ENCODE results near the gene IL1R2. TPM values are rescaled to one million over a fixed set of nuclear protein-coding genes. Genes with fewer than 3 reads are reported as not detected.

The IL1R2 gene
- total RNA-seq, 1 experiment from 2014 or later: not detected

GRCh38 chr2:102009557-102009956, 17.8 kb downstream of the IL1R2 start:
- Histone ChIP-seq H3K4me3 (ENCODE audit: low read depth, low read length, poor library complexity, severe bottlenecking) (no peak overlapping the region), H3K27me3 (replicated peaks; ENCODE audit: insufficient read depth, low read depth, low read length, poor library complexity) (no peaks in the 10 kb centered on the region), H3K9me3 (ENCODE audit: low read depth, low read length, poor library complexity, severe bottlenecking) (no peaks in the 10 kb centered on the region), H3K36me3 (ENCODE audit: insufficient read depth, low read length, poor library complexity, severe bottlenecking) (no peaks in the 10 kb centered on the region), H3K27ac (ENCODE audit: low read depth, low read length, poor library complexity, severe bottlenecking) (no peak overlapping the region), H3K4me1 (ENCODE audit: insufficient read depth, low read length, poor library complexity, severe bottlenecking) (no peaks in the 10 kb centered on the region)
- intact Hi-C loops (cut with micrococcal nuclease; ENCODE audit: unreplicated experiment): loop anchor here (10.0 kb wide), 1 partner anchor 595 kb away; no protein-coding TSS in a partner anchor
- ChIA-PET POLR2A (ENCODE audit: low non-redundant PET) (no interaction called here), CTCF (no interaction called here)
- no peak for TF ChIP-seq CTCF (conservative IDR thresholded peaks at IDR 0.05; ENCODE audit: low read depth, low read length)
- TF ChIP-seq EZH2 (IDR thresholded peaks at IDR 0.05; ENCODE audit: borderline replicate concordance, low read depth, low read length, poor library complexity, severe bottlenecking): no peak
- DNase-seq (ENCODE audit: low spot score): no peak
- BruUV-seq (replicated peaks): no TSS peak

DNA sequence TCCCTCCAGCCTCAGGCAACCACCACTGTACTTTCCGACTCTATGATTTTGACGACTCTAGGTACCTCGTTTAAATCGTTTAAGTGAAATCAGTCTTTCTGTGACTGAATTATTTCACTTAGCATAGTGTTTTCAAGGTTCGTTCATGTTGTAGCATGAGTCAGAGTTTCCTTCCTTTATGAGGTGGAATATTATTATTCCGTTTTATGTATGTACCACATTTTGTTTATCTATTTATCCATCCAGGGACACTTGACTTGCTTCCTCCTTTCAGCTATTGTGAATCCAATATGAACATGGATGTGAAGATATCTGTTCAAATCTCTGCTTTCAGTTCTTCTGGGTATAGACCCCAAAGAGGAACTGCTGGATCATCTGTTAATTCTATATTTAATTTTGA, 19.1 kb downstream of the IL1R2 start:
- H3K4me3 ChIP-seq (ENCODE audit: low read depth, low read length, poor library complexity, severe bottlenecking): no peak overlapping the region
- no peak overlapping the region for H3K27ac ChIP-seq (ENCODE audit: low read depth, low read length, poor library complexity, severe bottlenecking)
- POLR2A ChIA-PET (ENCODE audit: low non-redundant PET): no interaction called here
- no peak for DNase-seq (ENCODE audit: low spot score)
- intact Hi-C loops (cut with micrococcal nuclease; ENCODE audit: unreplicated experiment): no loop called here
- no peaks in the 10 kb centered on the region for H3K4me1 ChIP-seq (ENCODE audit: insufficient read depth, low read length, poor library complexity, severe bottlenecking)
- no peaks in the 10 kb centered on the region for H3K9me3 ChIP-seq (ENCODE audit: low read depth, low read length, poor library complexity, severe bottlenecking)
- no TSS peak for BruUV-seq (replicated peaks)
- H3K36me3 ChIP-seq (ENCODE audit: insufficient read depth, low read length, poor library complexity, severe bottlenecking): no peaks in the 10 kb centered on the region
- CTCF ChIA-PET: no interaction called here
- H3K27me3 ChIP-seq (replicated peaks; ENCODE audit: insufficient read depth, low read depth, low read length, poor library complexity): no peaks in the 10 kb centered on the region
- TF ChIP-seq CTCF (conservative IDR thresholded peaks at IDR 0.05; ENCODE audit: low read depth, low read length): no peak
- TF ChIP-seq EZH2 (IDR thresholded peaks at IDR 0.05; ENCODE audit: borderline replicate concordance, low read depth, low read length, poor library complexity, severe bottlenecking): no peak

DNA sequence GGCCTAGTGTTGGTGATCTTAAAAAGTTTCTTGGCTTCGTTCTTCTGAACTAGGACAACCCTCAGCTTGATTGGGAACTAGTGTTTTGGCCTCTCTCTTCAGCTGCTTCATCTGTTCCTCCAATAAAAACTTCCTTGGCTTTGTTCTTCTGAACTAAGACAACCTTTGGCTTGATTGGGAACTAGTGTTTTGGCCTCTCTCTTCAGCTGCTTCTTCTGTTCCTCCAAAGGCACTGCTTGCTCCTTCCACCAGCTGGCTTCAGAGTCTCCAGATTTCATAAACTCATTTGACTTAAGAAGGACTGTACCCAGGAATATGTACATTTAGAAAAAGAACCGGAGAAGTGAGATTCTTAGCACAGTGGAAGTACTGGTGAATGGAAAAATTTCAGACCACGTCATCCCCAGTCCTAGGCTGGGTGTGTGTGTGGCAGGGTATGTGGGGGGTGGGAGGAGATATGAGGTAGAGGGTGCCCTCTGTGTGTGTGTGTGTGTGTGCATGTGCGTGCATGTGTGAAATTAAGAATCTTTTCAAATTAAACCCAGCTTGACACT, 20.4 kb downstream of the IL1R2 start:
- POLR2A ChIA-PET (ENCODE audit: low non-redundant PET): no interaction called here
- no TSS peak for BruUV-seq (replicated peaks)
- intact Hi-C loops (cut with micrococcal nuclease; ENCODE audit: unreplicated experiment): no loop called here

More for the DNA sequence above, 20.4 kb downstream of the IL1R2 start:
- CTCF ChIA-PET: no interaction called here
- Histone ChIP-seq H3K4me1 (ENCODE audit: insufficient read depth, low read length, poor library complexity, severe bottlenecking) (no peaks in the 10 kb centered on the region), H3K9me3 (ENCODE audit: low read depth, low read length, poor library complexity, severe bottlenecking) (no peaks in the 10 kb centered on the region), H3K36me3 (ENCODE audit: insufficient read depth, low read length, poor library complexity, severe bottlenecking) (no peaks in the 10 kb centered on the region), H3K4me3 (ENCODE audit: low read depth, low read length, poor library complexity, severe bottlenecking) (no peak overlapping the region), H3K27me3 (replicated peaks; ENCODE audit: insufficient read depth, low read depth, low read length, poor library complexity) (no peaks in the 10 kb centered on the region), H3K27ac (ENCODE audit: low read depth, low read length, poor library complexity, severe bottlenecking) (no peak overlapping the region)
- no peak for DNase-seq (ENCODE audit: low spot score)
- TF ChIP-seq CTCF (conservative IDR thresholded peaks at IDR 0.05; ENCODE audit: low read depth, low read length) (no peak), EZH2 (IDR thresholded peaks at IDR 0.05; ENCODE audit: borderline replicate concordance, low read depth, low read length, poor library complexity, severe bottlenecking) (no peak)

All from A673 (cell line).